ENCODE results near the gene CNOT3. TPM values are rescaled to one million over a fixed set of nuclear protein-coding genes. Genes with fewer than 3 reads are reported as not detected.

The CNOT3 gene
- total and polyA plus RNA-seq, 2 of the 13 experiments (the other 11 are each of a cell fraction or from before 2014, with no cell fraction given): 4.3 to 5.8 TPM

DNA sequence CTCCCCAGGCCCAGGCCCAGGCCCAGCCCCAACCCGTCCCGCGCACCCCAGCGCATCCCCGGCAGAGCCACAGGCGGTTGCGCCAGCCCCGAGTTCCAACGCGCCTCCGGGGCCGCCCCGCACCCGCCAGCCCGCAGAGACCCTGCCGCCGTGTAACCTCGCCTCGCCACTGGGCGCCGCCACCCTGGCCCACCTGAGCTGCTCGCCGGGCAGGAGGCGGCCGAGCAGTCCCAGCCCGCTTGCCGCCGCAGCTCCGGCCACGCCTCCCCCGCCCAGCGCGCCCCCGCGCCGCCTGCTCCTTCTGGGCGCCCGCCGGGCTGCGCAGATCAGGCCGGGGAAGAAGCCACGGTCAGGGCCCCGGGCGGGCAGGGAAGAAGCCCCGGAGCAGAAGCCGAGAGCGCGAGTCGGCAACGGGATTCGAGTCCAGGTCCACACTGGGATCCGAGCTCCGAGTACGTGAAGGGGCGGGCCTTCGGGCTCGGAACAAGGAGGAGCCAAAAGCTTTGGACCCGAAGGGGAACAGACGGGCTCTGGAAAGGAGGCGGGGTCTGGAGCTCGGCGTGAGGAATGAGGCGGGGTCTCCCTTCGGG is 51.7 kb downstream of the CNOT3 start, which contains the start of gene MBOAT7 (continued):
- TF ChIP-seq, protein P1, sequence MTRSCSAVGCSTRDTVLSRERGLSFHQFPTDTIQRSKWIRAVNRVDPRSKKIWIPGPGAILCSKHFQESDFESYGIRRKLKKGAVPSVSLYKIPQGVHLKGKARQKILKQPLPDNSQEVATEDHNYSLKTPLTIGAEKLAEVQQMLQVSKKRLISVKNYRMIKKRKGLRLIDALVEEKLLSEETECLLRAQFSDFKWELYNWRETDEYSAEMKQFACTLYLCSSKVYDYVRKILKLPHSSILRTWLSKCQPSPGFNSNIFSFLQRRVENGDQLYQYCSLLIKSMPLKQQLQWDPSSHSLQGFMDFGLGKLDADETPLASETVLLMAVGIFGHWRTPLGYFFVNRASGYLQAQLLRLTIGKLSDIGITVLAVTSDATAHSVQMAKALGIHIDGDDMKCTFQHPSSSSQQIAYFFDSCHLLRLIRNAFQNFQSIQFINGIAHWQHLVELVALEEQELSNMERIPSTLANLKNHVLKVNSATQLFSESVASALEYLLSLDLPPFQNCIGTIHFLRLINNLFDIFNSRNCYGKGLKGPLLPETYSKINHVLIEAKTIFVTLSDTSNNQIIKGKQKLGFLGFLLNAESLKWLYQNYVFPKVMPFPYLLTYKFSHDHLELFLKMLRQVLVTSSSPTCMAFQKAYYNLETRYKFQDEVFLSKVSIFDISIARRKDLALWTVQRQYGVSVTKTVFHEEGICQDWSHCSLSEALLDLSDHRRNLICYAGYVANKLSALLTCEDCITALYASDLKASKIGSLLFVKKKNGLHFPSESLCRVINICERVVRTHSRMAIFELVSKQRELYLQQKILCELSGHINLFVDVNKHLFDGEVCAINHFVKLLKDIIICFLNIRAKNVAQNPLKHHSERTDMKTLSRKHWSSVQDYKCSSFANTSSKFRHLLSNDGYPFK (CRISPR knock-in tag; IDR thresholded peaks at IDR 0.05; ENCODE audit: borderline replicate concordance): no peak
- TF ChIP-seq ETV5 (CRISPR knock-in tag; IDR thresholded peaks at IDR 0.05; ENCODE audit: borderline replicate concordance) (no peak), TBX3 (IDR thresholded peaks at IDR 0.05; ENCODE audit: borderline replicate concordance) (no peak), NONO (IDR thresholded peaks at IDR 0.05) (no peak), NONO (CRISPR knock-in tag; conservative IDR thresholded peaks at IDR 0.05) (no peak), NFE2 (CRISPR knock-in tag; IDR thresholded peaks at IDR 0.05) (no peak), PHB2 (IDR thresholded peaks at IDR 0.05; ENCODE audit: partially characterized antibody) (no peak), ZNF550 (CRISPR knock-in tag; IDR thresholded peaks at IDR 0.05; ENCODE audit: borderline replicate concordance) (no peak), U2AF2 (IDR thresholded peaks at IDR 0.05; ENCODE audit: low read depth, low read length) (no peak), HHEX (CRISPR knock-in tag; IDR thresholded peaks at IDR 0.05) (no peak), ZNF619 (CRISPR knock-in tag; IDR thresholded peaks at IDR 0.05) (peak; percentile 40; the same call in 1 of the 2 replicates), TEF (CRISPR knock-in tag; IDR thresholded peaks at IDR 0.05) (no peak), ONECUT2 (CRISPR knock-in tag; IDR thresholded peaks at IDR 0.05) (no peak), ZNF557 (CRISPR knock-in tag; IDR thresholded peaks at IDR 0.05) (no peak), SMARCE1 (IDR thresholded peaks at IDR 0.05; ENCODE audit: borderline replicate concordance) (no peak), FOSL1 (CRISPR knock-in tag; IDR thresholded peaks at IDR 0.05; ENCODE audit: borderline replicate concordance) (no peak), RBAK (CRISPR knock-in tag; IDR thresholded peaks at IDR 0.05) (no peak), TCF12 (IDR thresholded peaks at IDR 0.05) (no peak), TCF12 (CRISPR knock-in tag; IDR thresholded peaks at IDR 0.05) (no peak), KDM2A (CRISPR knock-in tag; IDR thresholded peaks at IDR 0.05; ENCODE audit: borderline replicate concordance, low read depth) (peak; percentile 30; the same call in 1 of the 2 replicates), POGK (CRISPR knock-in tag; conservative IDR thresholded peaks at IDR 0.05) (peak; percentile 79; the same call in 1 of the 2 replicates), ZNF883 (CRISPR knock-in tag; IDR thresholded peaks at IDR 0.05; ENCODE audit: not compliant biosample characterization) (peak; percentile 65), KMT2B (CRISPR knock-in tag; IDR thresholded peaks at IDR 0.05) (no peak), SCMH1 (CRISPR knock-in tag; IDR thresholded peaks at IDR 0.05; ENCODE audit: borderline replicate concordance) (no peak)
- TF ChIP-seq, protein P2, sequence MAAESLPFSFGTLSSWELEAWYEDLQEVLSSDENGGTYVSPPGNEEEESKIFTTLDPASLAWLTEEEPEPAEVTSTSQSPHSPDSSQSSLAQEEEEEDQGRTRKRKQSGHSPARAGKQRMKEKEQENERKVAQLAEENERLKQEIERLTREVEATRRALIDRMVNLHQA (CRISPR knock-in tag; IDR thresholded peaks at IDR 0.05): no peak

Measured in HepG2 (cell line).